HG03280 (cell line): Measurements from ENCODE around the gene EBF4.
"Not testable (repeated sequence)": the region's sequence is repeated elsewhere in the genome, so short reads cannot be mapped to it uniquely, and the experiment has no call there.

Experiments
- ATAC-seq: cut with Tn5 transposase; IDR thresholded peaks from one replicate; pipeline ENCODE4 v1.9.1; 2021; ENCODE audit warnings: mild to moderate bottlenecking, moderate library complexity; ENCODE audit not compliant: unreplicated experiment

Gene EBF4

DNA sequence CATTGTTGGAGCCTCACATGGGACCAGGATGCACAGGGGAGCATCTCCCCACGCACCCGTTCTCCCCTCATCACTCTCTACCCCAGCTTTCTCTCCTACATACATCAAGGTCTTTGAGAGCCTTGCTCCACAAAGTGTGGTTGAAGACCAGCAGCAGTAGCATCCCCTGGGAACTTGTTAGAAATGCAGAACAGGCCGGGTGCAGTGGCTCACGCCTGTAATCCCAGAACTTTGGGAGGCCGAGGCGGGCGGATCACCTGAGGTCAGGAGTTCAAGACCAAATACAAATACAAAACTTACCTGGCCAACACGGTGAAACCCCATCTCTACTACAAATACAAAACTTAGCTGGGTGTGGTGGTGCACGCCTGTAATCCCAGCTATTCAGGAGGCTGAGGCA is 115.3 kb downstream of the EBF4 start:
- ATAC-seq, result not testable (repeated sequence)

DNA sequence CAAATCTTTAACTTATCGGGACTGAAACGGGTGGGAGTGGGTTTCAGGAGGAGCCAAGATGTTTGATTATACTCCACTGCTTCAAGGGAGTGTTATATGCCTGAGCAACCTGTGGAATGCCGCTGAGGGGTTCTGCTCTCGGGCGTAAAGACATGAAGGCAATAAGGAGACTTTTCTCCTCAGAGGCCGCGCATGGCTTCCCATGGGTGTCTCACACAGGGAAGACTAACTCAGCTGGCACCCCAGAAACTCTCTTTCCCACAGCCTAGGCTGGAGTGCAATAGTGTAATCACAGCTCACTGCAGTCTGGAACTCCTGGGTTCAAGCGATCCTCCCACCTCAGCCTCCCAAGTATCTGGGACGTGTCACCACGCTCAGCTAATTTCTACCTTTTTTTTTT is 117.1 kb downstream of the EBF4 start:
- ATAC-seq, result no peak
